Duodenal mucosa (tissue), 2 donors: ENCODE data around the gene A4GNT.

Experiments used
- H3K27ac ChIP-seq: one replicate; pipeline ENCODE4 v1.7.0; 2013; ENCODE audit warnings: low read depth, low read length
- H3K27me3 ChIP-seq, 2 donors: one replicate each; pipeline ENCODE4 v1.7.0; 2013; ENCODE audit warnings: low read length in 2 of 2, control low read depth in 1 of 2; ENCODE audit not compliant: insufficient read depth in 2 of 2, control insufficient read depth in 1 of 2
- H3K36me3 ChIP-seq, 2 donors: one replicate each; pipeline ENCODE4 v1.7.0; 2013; ENCODE audit warnings: low read length in 2 of 2, control low read depth in 1 of 2; ENCODE audit not compliant: insufficient read depth in 2 of 2, control insufficient read depth in 1 of 2
- H3K4me1 ChIP-seq, 2 donors: one replicate each; pipeline ENCODE4 v1.7.0; 2013; ENCODE audit warnings: low read length in 2 of 2, control low read depth in 1 of 2; ENCODE audit not compliant: insufficient read depth in 2 of 2, control insufficient read depth in 1 of 2
- H3K4me3 ChIP-seq, 2 donors: one replicate each; pipeline ENCODE4 v1.7.0; 2013; ENCODE audit warnings: low read length in 2 of 2, low read depth in 1 of 2
- H3K9ac ChIP-seq, 2 donors: one replicate each; pipeline ENCODE4 v1.7.0; 2013; ENCODE audit warnings: low read length in 2 of 2, low read depth in 1 of 2
- H3K9me3 ChIP-seq, 2 donors: one replicate each; pipeline ENCODE4 v1.7.0; 2013; ENCODE audit warnings: low read length in 2 of 2, control low read depth in 1 of 2; ENCODE audit not compliant: control insufficient read depth in 1 of 2

A4GNT gene

GRCh38 chr3:138140940-138141339, 8.8 kb upstream of the A4GNT start:
- Histone ChIP-seq H3K36me3 (no peaks in the 10 kb centered on the region), H3K27ac (no peak overlapping the region), H3K27me3 (no peaks in the 10 kb centered on the region), H3K9ac (no peak overlapping the region), H3K9me3 (no peaks in the 10 kb centered on the region), H3K4me3 (no peak overlapping the region), H3K4me1 (no peaks in the 10 kb centered on the region)

GRCh38 chr3:138139691-138140090, 7.5 kb upstream of the A4GNT start:
- Histone ChIP-seq H3K27me3 (no peaks in the 10 kb centered on the region), H3K27ac (no peak overlapping the region), H3K4me1 (peaks cover 0 to 7% of the 10 kb centered on the region in 2 donors), H3K4me3 (no peak overlapping the region), H3K9ac (no peak overlapping the region), H3K9me3 (no peaks in the 10 kb centered on the region), H3K36me3 (no peaks in the 10 kb centered on the region)

- Histone ChIP-seq H3K9me3 (no peaks in the 10 kb centered on the region), H3K27me3 (no peaks in the 10 kb centered on the region), H3K4me3 (no peak overlapping the region), H3K36me3 (no peaks in the 10 kb centered on the region), H3K9ac (no peak overlapping the region), H3K27ac (no peak overlapping the region), H3K4me1 (peaks cover 0 to 7% of the 10 kb centered on the region in 2 donors)
These were observed 5.7 kb upstream of the A4GNT start for GRCh38 chr3:138137861-138138260.

GRCh38 chr3:138136201-138136600, 4.0 kb upstream of the A4GNT start:
- no peak overlapping the region for H3K9ac ChIP-seq
- no peak overlapping the region for H3K27ac ChIP-seq
- no peaks in the 10 kb centered on the region for H3K27me3 ChIP-seq
- peaks cover 0 to 7% of the 10 kb centered on the region in 2 donors for H3K4me1 ChIP-seq
- H3K9me3 ChIP-seq: no peaks in the 10 kb centered on the region
- no peak overlapping the region for H3K4me3 ChIP-seq
- H3K36me3 ChIP-seq: no peaks in the 10 kb centered on the region

GRCh38 chr3:138135833-138136194, 3.6 kb upstream of the A4GNT start:
- H3K27ac ChIP-seq: no peak overlapping the region

GRCh38 chr3:138135146-138135832, 3.1 kb upstream of the A4GNT start:
- Histone ChIP-seq H3K9me3 (no peaks in the 10 kb centered on the region), H3K4me1 (peaks cover 0 to 7% of the 10 kb centered on the region in 2 donors), H3K36me3 (no peaks in the 10 kb centered on the region), H3K4me3 (no peak overlapping the region), H3K27me3 (no peaks in the 10 kb centered on the region), H3K27ac (no peak overlapping the region), H3K9ac (no peak overlapping the region)

More at GRCh38 chr3:138135833-138136194, 3.6 kb upstream of the A4GNT start:
- no peaks in the 10 kb centered on the region for H3K36me3 ChIP-seq
- no peaks in the 10 kb centered on the region for H3K9me3 ChIP-seq
- no peaks in the 10 kb centered on the region for H3K27me3 ChIP-seq
- H3K4me3 ChIP-seq: no peak overlapping the region
- H3K9ac ChIP-seq: no peak overlapping the region
- peaks cover 0 to 7% of the 10 kb centered on the region in 2 donors for H3K4me1 ChIP-seq

GRCh38 chr3:138127636-138128365, 4.4 kb downstream of the A4GNT start:
- no peak overlapping the region for H3K9ac ChIP-seq
- no peak overlapping the region for H3K4me3 ChIP-seq
- peaks cover 0 to 10% of the 10 kb centered on the region in 2 donors for H3K4me1 ChIP-seq
- H3K9me3 ChIP-seq: no peaks in the 10 kb centered on the region
- H3K27me3 ChIP-seq: no peaks in the 10 kb centered on the region
- no peaks in the 10 kb centered on the region for H3K36me3 ChIP-seq
- no peak overlapping the region for H3K27ac ChIP-seq

- Histone ChIP-seq H3K27ac (peak overlapping the region; percentile 50), H3K4me3 (no peak overlapping the region), H3K9me3 (no peaks in the 10 kb centered on the region), H3K4me1 (peaks cover 0 to 10% of the 10 kb centered on the region in 2 donors), H3K36me3 (no peaks in the 10 kb centered on the region), H3K9ac (no peak overlapping the region), H3K27me3 (no peaks in the 10 kb centered on the region)
These were observed 6.5 kb downstream of the A4GNT start for GRCh38 chr3:138125548-138126221.

GRCh38 chr3:138124706-138125355, 7.4 kb downstream of the A4GNT start:
- Histone ChIP-seq H3K4me3 (no peak overlapping the region), H3K4me1 (peaks cover 0 to 10% of the 10 kb centered on the region in 2 donors), H3K27me3 (no peaks in the 10 kb centered on the region), H3K9me3 (no peaks in the 10 kb centered on the region), H3K9ac (no peak overlapping the region), H3K36me3 (no peaks in the 10 kb centered on the region), H3K27ac (no peak overlapping the region)

GRCh38 chr3:138124188-138124587, 8.0 kb downstream of the A4GNT start:
- no peaks in the 10 kb centered on the region for H3K36me3 ChIP-seq
- no peak overlapping the region for H3K9ac ChIP-seq
- peaks cover 0 to 10% of the 10 kb centered on the region in 2 donors for H3K4me1 ChIP-seq
- no peaks in the 10 kb centered on the region for H3K27me3 ChIP-seq
- H3K27ac ChIP-seq: no peak overlapping the region
- H3K4me3 ChIP-seq: no peak overlapping the region
- no peaks in the 10 kb centered on the region for H3K9me3 ChIP-seq
